ENCODE data around the gene POU2AF3. TPM values are rescaled to one million over a fixed set of nuclear protein-coding genes. Genes with fewer than 3 reads are reported as not detected.

Gene POU2AF3
- total RNA-seq, 6 experiments from 2014 or later, result not detected

DNA sequence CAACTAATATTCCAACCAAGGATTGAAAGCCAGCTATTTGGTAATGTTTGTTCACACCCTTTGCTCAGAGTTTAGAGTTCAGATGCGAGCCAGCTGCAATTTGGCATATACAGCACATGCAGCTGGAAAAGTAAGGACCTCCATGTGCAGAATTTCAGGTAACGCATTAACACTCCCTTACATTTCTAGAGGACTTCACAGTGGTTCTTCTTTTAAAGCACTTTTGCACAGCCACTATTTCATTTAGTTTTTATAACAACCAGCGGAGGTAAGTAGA, 3.4 kb downstream of the POU2AF3 start:
- Mint-ChIP-seq H3K4me1 (ENCODE audit: low read depth) (no peaks in the 10 kb centered on the region), H3K27ac (no peak overlapping the region), H3K9me3 (no peaks in the 10 kb centered on the region), H3K4me3 (no peak overlapping the region), H3K27me3 (ENCODE audit: insufficient read depth) (peaks cover 65% of the 10 kb centered on the region), H3K36me3 (ENCODE audit: low read depth) (no peaks in the 10 kb centered on the region)
- TF ChIP-seq, protein P1, sequence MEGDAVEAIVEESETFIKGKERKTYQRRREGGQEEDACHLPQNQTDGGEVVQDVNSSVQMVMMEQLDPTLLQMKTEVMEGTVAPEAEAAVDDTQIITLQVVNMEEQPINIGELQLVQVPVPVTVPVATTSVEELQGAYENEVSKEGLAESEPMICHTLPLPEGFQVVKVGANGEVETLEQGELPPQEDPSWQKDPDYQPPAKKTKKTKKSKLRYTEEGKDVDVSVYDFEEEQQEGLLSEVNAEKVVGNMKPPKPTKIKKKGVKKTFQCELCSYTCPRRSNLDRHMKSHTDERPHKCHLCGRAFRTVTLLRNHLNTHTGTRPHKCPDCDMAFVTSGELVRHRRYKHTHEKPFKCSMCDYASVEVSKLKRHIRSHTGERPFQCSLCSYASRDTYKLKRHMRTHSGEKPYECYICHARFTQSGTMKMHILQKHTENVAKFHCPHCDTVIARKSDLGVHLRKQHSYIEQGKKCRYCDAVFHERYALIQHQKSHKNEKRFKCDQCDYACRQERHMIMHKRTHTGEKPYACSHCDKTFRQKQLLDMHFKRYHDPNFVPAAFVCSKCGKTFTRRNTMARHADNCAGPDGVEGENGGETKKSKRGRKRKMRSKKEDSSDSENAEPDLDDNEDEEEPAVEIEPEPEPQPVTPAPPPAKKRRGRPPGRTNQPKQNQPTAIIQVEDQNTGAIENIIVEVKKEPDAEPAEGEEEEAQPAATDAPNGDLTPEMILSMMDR (IDR thresholded peaks at IDR 0.05), result no peak
- DNase-seq, result no peak

DNA sequence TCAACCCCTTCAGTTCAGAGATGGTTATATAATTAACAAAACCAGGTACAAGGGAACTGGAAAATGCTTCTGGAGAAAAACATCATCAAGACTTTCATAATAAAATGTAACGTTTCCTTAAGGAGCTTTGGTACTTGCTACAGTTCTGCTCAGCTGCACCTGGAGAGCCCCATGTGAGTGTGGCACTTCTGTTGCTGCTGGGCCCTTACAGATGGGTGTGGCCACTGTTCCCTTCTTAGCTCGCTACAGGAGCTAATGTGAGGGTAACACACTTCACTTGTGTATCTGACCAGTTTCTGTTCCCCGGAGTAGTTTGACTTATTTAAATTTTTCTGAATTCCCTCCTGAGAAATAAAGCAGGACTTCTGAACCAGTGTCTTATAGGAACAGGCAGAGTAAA, 4.0 kb downstream of the POU2AF3 start:
- DNase-seq, result no peak
- Mint-ChIP-seq H3K27ac (no peak overlapping the region), H3K4me1 (ENCODE audit: low read depth) (no peaks in the 10 kb centered on the region), H3K27me3 (ENCODE audit: insufficient read depth) (peaks cover 60% of the 10 kb centered on the region), H3K36me3 (ENCODE audit: low read depth) (no peaks in the 10 kb centered on the region), H3K9me3 (no peaks in the 10 kb centered on the region), H3K4me3 (no peak overlapping the region)
- TF ChIP-seq, protein P1 (IDR thresholded peaks at IDR 0.05), result no peak

DNA sequence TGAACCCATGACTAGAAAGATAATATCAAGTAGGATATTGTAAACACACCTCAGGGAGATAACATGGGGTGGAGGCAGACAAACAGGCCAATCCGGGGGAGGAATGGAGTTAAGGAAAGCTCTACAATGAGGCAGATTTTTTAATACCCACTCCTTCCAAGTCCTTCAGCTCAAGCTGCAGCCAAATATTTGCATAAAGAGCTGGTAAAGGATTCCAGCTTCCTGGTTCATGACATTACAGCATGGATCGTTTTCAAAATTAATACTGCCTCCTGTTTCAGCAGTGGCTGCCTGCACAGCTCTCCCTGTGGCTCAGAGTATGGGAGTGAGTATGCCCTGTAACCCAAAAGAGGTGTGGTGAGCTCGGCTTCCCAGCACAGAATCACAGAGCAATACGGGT, 5.1 kb downstream of the POU2AF3 start:
- Mint-ChIP-seq H3K4me3 (no peak overlapping the region), H3K36me3 (ENCODE audit: low read depth) (no peaks in the 10 kb centered on the region), H3K9me3 (no peaks in the 10 kb centered on the region), H3K27me3 (ENCODE audit: insufficient read depth) (peaks cover 66% of the 10 kb centered on the region), H3K27ac (no peak overlapping the region), H3K4me1 (ENCODE audit: low read depth) (no peaks in the 10 kb centered on the region)
- no peak for DNase-seq
- TF ChIP-seq, protein P1 (IDR thresholded peaks at IDR 0.05), result no peak

DNA sequence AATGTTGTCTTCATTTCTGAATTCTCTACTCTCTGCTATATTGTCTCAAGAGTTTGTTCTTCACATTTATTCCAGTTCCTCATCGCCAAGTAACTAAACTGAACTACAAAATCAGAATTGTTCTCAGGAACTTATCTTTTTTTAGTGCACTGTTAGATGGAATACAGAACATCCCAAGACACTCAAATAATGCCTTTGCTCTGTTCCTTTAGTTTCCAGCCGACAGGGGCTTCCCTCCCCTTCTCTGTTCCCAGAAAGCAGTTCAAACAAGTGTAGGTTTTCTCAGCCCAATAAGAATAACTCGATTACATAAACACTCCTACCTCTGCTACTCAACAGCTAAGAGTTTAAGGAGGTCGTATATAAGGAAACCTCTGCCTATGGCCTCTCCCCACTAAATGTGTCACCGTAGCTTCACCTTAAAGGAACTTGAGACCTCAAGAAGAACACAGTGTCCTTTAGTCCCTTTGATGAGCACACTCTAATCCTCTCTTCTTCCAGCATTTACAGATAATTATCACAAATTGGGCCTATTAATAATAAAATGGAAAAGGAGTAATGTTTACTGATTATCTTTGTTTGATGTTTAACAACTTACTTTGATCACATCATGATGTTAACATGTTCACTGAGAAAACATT, 6.9 kb downstream of the POU2AF3 start:
- no peaks in the 10 kb centered on the region for H3K4me1 Mint-ChIP-seq (ENCODE audit: low read depth)
- H3K27ac Mint-ChIP-seq, result no peak overlapping the region
- H3K9me3 Mint-ChIP-seq, result no peaks in the 10 kb centered on the region
- H3K4me3 Mint-ChIP-seq, result no peak overlapping the region
- peaks cover 59% of the 10 kb centered on the region for H3K27me3 Mint-ChIP-seq (ENCODE audit: insufficient read depth)
- H3K36me3 Mint-ChIP-seq (ENCODE audit: low read depth), result no peaks in the 10 kb centered on the region
- TF ChIP-seq, protein P1 (IDR thresholded peaks at IDR 0.05), result no peak
- no peak for DNase-seq

DNA sequence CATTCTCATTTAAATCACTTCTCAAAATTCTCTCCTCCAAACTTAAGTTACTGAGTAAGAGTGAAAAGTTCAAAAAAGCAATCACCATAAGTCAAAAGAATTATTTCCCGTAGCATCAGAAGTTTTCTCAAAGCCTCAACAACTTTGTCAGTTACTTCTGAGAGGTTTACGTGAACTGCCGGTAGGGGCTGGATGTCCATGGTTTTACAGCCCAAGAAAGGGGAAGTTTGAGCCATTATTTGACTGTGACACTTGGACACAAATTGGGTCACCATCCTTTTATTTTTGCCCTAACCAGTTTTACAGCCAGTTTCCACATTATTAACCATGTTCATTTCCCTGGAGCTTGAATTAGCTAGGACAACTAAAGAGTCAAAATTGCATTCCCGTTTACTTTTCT, 7.5 kb downstream of the POU2AF3 start:
- TF ChIP-seq, protein P1 (IDR thresholded peaks at IDR 0.05), result no peak
- DNase-seq, result no peak
- H3K27ac Mint-ChIP-seq, result no peak overlapping the region
- H3K27me3 Mint-ChIP-seq (ENCODE audit: insufficient read depth), result peaks cover 59% of the 10 kb centered on the region
- no peak overlapping the region for H3K4me3 Mint-ChIP-seq
- H3K9me3 Mint-ChIP-seq, result no peaks in the 10 kb centered on the region
- no peaks in the 10 kb centered on the region for H3K36me3 Mint-ChIP-seq (ENCODE audit: low read depth)
- no peaks in the 10 kb centered on the region for H3K4me1 Mint-ChIP-seq (ENCODE audit: low read depth)

DNA sequence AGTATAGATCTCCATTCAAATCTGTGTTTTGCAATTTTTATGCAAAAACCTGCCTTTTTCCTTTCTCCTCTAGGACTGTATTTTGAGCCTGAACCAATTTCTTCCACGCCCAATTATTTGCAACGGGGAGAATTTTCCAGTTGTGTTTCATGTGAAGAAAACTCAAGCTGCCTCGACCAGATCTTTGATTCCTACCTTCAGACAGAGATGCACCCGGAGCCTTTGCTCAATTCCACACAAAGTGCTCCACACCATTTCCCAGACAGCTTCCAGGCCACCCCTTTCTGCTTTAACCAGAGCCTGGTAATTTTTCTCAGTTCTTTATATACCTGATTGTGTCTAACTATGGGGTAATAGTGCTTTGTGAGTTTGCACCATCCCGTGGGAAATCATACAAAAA, 8.0 kb downstream of the POU2AF3 start:
- TF ChIP-seq, protein P1 (IDR thresholded peaks at IDR 0.05), result no peak
- no peak for DNase-seq
- Mint-ChIP-seq H3K27me3 (ENCODE audit: insufficient read depth) (peaks cover 56% of the 10 kb centered on the region), H3K4me1 (ENCODE audit: low read depth) (no peaks in the 10 kb centered on the region), H3K36me3 (ENCODE audit: low read depth) (no peaks in the 10 kb centered on the region), H3K4me3 (no peak overlapping the region), H3K9me3 (no peaks in the 10 kb centered on the region), H3K27ac (no peak overlapping the region)

Data from HFFc6 (cell line).